HepG2 (cell line): ENCODE measurements around the gene ZPR1. TPM values are rescaled to one million over a fixed set of nuclear protein-coding genes. Genes with fewer than 3 reads are reported as not detected.
A peak's percentile ranks its signal among the peaks of the same experiment; 100 is the strongest.

Experiments
- CHCHD3 ChIP-seq: sonication (generic); formaldehyde crosslinking; IDR thresholded peaks from 2 replicates; pipeline ENCODE4 v1.8.0; 2022; ENCODE audit warnings: mild to moderate bottlenecking, missing genetic modification reagents, moderate library complexity
- KDM5A ChIP-seq: fragments of 200-600 bp; sonication (generic); IDR thresholded peaks from 2 replicates; pipeline ENCODE4 v1.7.0; 2018; ENCODE audit warnings: antibody characterized with exemption, mild to moderate bottlenecking, low read length, borderline replicate concordance
- PHF20 ChIP-seq: sonication (generic); formaldehyde crosslinking; IDR thresholded peaks from 2 replicates; pipeline ENCODE4 v1.5.0; 2020; ENCODE audit warnings: mild to moderate bottlenecking, missing genetic modification reagents
- PTBP1 ChIP-seq: fragments of 200-400 bp; formaldehyde crosslinking; IDR thresholded peaks from 2 replicates; pipeline ENCODE4 v1.6.1; 2018; ENCODE audit warnings: low read length, low read depth; ENCODE audit not compliant: poor library complexity, severe bottlenecking
- SNAI1 ChIP-seq: sonication (generic); formaldehyde crosslinking; IDR thresholded peaks from 2 replicates; pipeline ENCODE4 v1.5.0; 2020; ENCODE audit warnings: mild to moderate bottlenecking, missing genetic modification reagents, borderline replicate concordance
- ZNF17 ChIP-seq: sonication (generic); formaldehyde crosslinking; IDR thresholded peaks from 2 replicates; pipeline ENCODE4 v1.5.0; 2020; ENCODE audit warnings: mild to moderate bottlenecking, missing genetic modification reagents
- ZNF670 ChIP-seq: sonication (generic); formaldehyde crosslinking; IDR thresholded peaks from 2 replicates; pipeline ENCODE4 v1.8.0; 2022; ENCODE audit warnings: mild to moderate bottlenecking, missing genetic modification reagents, borderline replicate concordance
- ZNF672 ChIP-seq: sonication (generic); formaldehyde crosslinking; IDR thresholded peaks from 2 replicates; pipeline ENCODE4 v1.8.1; 2022; ENCODE audit warnings: missing genetic modification reagents
- ZNF878 ChIP-seq: sonication (generic); formaldehyde crosslinking; IDR thresholded peaks from 2 replicates; pipeline ENCODE4 v1.8.1; 2023; ENCODE audit warnings: mild to moderate bottlenecking, missing genetic modification reagents, moderate library complexity
- polyA plus RNA-seq, 8 experiments: library from polyadenylated mRNA; depleted of rRNA in 3 of 8; stranded (reverse) in 7 of 8; unstranded in 1 of 8; fragments of >200 nt; fragmentation: Illumina TruSeq in 4 of 8; extraction: Trizol in 4 of 8; gene quantifications; 2 replicates each; pipeline versions ENCODE4 v1.2.1 to v1.2.3, GENCODE V29; 2011 to 2016; ENCODE audit warnings: low read depth in 4 of 8, missing spikeins in 1 of 8, mixed read lengths in 1 of 8; ENCODE audit not compliant: insufficient read depth in 1 of 8
- total RNA-seq, 5 experiments: library from RNA; depleted of rRNA; stranded (reverse); fragments of >200 nt; fragmentation: Illumina TruSeq; extraction: Trizol; gene quantifications; 2 replicates each; pipeline ENCODE4 v1.2.3, GENCODE V29; 2016; ENCODE audit warnings: low read depth in 1 of 5
- TF ChIP-seq, protein P1 (sequence below): sonication (generic); formaldehyde crosslinking; IDR thresholded peaks from 2 replicates; pipeline ENCODE4 v1.8.1; 2023; ENCODE audit warnings: mild to moderate bottlenecking, missing genetic modification reagents
- TF ChIP-seq, protein P2 (sequence below): sonication (generic); formaldehyde crosslinking; IDR thresholded peaks from 2 replicates; pipeline ENCODE4 v1.5.1; 2020; ENCODE audit warnings: mild to moderate bottlenecking, missing genetic modification reagents, borderline replicate concordance
- TF ChIP-seq, protein P3 (sequence below): sonication (generic); formaldehyde crosslinking; IDR thresholded peaks from 2 replicates; pipeline ENCODE4 v1.8.1; 2023; ENCODE audit warnings: mild to moderate bottlenecking, inconsistent platforms, moderate library complexity, missing genetic modification reagents, borderline replicate concordance

ZPR1 gene
- total and polyA plus RNA-seq, 2 of the 13 experiments (the other 11 are each of a cell fraction or from before 2014, with no cell fraction given), result 40.0 to 79.3 TPM

DNA sequence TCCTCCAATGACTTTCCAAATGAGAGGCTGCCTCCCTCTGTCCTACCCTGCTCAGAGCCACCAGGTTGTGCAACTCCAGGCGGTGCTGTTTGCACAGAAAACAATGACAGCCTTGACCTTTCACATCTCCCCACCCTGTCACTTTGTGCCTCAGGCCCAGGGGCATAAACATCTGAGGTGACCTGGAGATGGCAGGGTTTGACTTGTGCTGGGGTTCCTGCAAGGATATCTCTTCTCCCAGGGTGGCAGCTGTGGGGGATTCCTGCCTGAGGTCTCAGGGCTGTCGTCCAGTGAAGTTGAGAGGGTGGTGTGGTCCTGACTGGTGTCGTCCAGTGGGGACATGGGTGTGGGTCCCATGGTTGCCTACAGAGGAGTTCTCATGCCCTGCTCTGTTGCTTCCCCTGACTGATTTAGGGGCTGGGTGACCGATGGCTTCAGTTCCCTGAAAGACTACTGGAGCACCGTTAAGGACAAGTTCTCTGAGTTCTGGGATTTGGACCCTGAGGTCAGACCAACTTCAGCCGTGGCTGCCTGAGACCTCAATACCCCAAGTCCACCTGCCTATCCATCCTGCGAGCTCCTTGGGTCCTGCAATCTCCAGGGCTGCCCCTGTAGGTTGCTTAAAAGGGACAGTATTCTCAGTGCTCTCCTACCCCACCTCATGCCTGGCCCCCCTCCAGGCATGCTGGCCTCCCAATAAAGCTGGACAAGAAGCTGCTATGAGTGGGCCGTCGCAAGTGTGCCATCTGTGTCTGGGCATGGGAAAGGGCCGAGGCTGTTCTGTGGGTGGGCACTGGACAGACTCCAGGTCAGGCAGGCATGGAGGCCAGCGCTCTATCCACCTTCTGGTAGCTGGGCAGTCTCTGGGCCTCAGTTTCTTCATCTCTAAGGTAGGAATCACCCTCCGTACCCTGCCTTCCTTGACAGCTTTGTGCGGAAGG is 44.8 kb upstream of the ZPR1 start (continued):
- TF ChIP-seq, protein P1, sequence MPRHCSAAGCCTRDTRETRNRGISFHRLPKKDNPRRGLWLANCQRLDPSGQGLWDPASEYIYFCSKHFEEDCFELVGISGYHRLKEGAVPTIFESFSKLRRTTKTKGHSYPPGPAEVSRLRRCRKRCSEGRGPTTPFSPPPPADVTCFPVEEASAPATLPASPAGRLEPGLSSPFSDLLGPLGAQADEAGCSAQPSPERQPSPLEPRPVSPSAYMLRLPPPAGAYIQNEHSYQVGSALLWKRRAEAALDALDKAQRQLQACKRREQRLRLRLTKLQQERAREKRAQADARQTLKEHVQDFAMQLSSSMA, result peak; percentile 85
- no peak for TF ChIP-seq PHF20 (CRISPR knock-in tag)
- TF ChIP-seq CHCHD3 (CRISPR knock-in tag), result no peak
- TF ChIP-seq, protein P2, sequence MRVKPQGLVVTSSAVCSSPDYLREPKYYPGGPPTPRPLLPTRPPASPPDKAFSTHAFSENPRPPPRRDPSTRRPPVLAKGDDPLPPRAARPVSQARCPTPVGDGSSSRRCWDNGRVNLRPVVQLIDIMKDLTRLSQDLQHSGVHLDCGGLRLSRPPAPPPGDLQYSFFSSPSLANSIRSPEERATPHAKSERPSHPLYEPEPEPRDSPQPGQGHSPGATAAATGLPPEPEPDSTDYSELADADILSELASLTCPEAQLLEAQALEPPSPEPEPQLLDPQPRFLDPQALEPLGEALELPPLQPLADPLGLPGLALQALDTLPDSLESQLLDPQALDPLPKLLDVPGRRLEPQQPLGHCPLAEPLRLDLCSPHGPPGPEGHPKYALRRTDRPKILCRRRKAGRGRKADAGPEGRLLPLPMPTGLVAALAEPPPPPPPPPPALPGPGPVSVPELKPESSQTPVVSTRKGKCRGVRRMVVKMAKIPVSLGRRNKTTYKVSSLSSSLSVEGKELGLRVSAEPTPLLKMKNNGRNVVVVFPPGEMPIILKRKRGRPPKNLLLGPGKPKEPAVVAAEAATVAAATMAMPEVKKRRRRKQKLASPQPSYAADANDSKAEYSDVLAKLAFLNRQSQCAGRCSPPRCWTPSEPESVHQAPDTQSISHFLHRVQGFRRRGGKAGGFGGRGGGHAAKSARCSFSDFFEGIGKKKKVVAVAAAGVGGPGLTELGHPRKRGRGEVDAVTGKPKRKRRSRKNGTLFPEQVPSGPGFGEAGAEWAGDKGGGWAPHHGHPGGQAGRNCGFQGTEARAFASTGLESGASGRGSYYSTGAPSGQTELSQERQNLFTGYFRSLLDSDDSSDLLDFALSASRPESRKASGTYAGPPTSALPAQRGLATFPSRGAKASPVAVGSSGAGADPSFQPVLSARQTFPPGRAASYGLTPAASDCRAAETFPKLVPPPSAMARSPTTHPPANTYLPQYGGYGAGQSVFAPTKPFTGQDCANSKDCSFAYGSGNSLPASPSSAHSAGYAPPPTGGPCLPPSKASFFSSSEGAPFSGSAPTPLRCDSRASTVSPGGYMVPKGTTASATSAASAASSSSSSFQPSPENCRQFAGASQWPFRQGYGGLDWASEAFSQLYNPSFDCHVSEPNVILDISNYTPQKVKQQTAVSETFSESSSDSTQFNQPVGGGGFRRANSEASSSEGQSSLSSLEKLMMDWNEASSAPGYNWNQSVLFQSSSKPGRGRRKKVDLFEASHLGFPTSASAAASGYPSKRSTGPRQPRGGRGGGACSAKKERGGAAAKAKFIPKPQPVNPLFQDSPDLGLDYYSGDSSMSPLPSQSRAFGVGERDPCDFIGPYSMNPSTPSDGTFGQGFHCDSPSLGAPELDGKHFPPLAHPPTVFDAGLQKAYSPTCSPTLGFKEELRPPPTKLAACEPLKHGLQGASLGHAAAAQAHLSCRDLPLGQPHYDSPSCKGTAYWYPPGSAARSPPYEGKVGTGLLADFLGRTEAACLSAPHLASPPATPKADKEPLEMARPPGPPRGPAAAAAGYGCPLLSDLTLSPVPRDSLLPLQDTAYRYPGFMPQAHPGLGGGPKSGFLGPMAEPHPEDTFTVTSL (CRISPR knock-in tag), result peak; percentile 93
- TF ChIP-seq ZNF672, result 0 out of 2 replicates have a peak, but pooled peaks have one; percentile 61
- TF ChIP-seq ZNF878 (CRISPR knock-in tag), result peak; percentile 92
- TF ChIP-seq KDM5A, result no peak
- TF ChIP-seq, protein P3, sequence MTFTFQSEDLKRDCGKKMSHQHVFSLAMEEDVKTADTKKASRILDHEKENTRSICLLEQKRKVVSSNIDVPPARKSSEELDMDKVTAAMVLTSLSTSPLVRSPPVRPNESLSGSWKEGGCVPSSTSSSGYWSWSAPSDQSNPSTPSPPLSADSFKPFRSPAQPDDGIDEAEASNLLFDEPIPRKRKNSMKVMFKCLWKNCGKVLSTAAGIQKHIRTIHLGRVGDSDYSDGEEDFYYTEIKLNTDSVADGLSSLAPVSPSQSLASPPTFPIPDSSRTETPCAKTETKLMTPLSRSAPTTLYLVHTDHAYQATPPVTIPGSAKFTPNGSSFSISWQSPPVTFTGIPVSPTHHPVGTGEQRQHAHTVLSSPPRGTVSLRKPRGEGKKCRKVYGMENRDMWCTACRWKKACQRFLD (CRISPR knock-in tag), result 0 out of 2 replicates have a peak, but pooled peaks have one; percentile 76
- peak; percentile 96 for TF ChIP-seq ZNF670 (CRISPR knock-in tag)
- TF ChIP-seq ZNF17, result no peak
- TF ChIP-seq SNAI1 (CRISPR knock-in tag), result no peak
- no peak for TF ChIP-seq PTBP1
